Loucy (cell line): ENCODE measurements around the gene C6orf120.

ENCODE experiments used
- EZH2phosphoT487 ChIP-seq: fragments of 200-600 bp; IDR thresholded peaks from 2 replicates; pipeline ENCODE4 v1.6.1; 2018; ENCODE audit warnings: antibody characterized with exemption, mild to moderate bottlenecking, moderate library complexity, borderline replicate concordance
- TF ChIP-seq, protein P1 (sequence below): fragments of 200-600 bp; sonication (generic); conservative IDR thresholded peaks from 2 replicates; pipeline ENCODE4 v1.5.1; 2014; ENCODE audit warnings: mild to moderate bottlenecking, antibody characterized with exemption, low read length

DNA sequence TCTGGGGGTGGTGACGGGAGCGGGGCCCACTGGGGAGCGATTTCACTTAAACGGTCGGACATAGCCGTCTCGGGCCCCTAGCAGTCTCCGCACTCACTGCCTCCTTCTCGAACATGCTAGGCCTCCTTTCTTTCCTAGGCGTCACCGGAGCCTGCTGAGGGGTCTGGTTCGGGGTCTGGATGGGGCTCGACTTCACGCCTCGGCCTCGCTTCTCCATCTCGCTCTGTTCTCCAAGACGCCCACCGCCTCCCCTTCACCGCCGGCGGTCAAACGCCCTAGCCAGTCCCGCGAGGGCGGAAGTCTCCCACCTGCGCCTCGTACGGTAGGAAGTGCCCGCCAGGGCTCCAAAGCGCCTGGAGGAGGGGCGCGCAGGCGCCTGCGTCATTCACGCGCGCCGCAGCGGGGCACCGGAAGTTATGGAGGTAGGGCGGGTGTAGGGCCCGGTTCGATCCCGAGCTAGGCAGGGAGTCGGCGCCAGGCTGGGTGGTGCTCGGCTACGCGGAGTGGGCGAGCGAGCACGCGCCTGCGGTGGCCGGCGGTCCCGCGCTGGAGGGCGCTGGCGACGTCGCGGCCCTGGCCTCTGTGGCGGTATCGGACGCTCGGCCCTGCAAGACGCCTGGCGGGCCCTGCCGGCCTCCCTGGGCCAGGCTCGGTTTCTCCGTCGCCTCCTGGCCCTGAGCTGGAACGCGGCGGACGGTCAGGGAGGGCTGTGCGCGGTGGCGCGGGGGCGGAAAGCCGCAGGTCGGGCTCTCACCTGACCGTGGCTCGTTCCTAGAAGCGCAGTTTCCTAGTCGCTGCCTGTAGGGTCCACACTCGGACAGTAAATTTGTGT is 49.5 kb downstream of the C6orf120 start, which contains the start of the genes DYNLT2 and ERMARD:
- TF ChIP-seq, protein P1, sequence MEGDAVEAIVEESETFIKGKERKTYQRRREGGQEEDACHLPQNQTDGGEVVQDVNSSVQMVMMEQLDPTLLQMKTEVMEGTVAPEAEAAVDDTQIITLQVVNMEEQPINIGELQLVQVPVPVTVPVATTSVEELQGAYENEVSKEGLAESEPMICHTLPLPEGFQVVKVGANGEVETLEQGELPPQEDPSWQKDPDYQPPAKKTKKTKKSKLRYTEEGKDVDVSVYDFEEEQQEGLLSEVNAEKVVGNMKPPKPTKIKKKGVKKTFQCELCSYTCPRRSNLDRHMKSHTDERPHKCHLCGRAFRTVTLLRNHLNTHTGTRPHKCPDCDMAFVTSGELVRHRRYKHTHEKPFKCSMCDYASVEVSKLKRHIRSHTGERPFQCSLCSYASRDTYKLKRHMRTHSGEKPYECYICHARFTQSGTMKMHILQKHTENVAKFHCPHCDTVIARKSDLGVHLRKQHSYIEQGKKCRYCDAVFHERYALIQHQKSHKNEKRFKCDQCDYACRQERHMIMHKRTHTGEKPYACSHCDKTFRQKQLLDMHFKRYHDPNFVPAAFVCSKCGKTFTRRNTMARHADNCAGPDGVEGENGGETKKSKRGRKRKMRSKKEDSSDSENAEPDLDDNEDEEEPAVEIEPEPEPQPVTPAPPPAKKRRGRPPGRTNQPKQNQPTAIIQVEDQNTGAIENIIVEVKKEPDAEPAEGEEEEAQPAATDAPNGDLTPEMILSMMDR, result 0 out of 2 replicates have a peak, but pooled peaks have one; percentile 9
- TF ChIP-seq EZH2phosphoT487, result no peak
